ENCODE data around the gene EPB41L5. TPM values are rescaled to one million over a fixed set of nuclear protein-coding genes. Genes with fewer than 3 reads are reported as not detected.

Gene EPB41L5
- total RNA-seq, 1 experiment from 2014 or later: 34.9 TPM

- CTCF ChIA-PET: no interaction called here
Observed at GRCh38 chr2:120148669-120149068, 135.8 kb downstream of the EPB41L5 start.

More at GRCh38 chr2:120148669-120149068, 135.8 kb downstream of the EPB41L5 start:
- DNase-seq (ENCODE audit: low spot score) (no peak), ATAC-seq (no peak)
- no peaks in the 10 kb centered on the region for H3K4me1 Mint-ChIP-seq
- peaks cover 53% of the 10 kb centered on the region for H3K36me3 Mint-ChIP-seq
- TF ChIP-seq MAX (CRISPR knock-in tag; IDR thresholded peaks at IDR 0.05): no peak
- TF ChIP-seq, protein P1, sequence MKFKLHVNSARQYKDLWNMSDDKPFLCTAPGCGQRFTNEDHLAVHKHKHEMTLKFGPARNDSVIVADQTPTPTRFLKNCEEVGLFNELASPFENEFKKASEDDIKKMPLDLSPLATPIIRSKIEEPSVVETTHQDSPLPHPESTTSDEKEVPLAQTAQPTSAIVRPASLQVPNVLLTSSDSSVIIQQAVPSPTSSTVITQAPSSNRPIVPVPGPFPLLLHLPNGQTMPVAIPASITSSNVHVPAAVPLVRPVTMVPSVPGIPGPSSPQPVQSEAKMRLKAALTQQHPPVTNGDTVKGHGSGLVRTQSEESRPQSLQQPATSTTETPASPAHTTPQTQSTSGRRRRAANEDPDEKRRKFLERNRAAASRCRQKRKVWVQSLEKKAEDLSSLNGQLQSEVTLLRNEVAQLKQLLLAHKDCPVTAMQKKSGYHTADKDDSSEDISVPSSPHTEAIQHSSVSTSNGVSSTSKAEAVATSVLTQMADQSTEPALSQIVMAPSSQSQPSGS (CRISPR knock-in tag; IDR thresholded peaks at IDR 0.05; ENCODE audit: borderline replicate concordance, low read depth): no peak
- no peak for TF ChIP-seq NFE2L1 (CRISPR knock-in tag; IDR thresholded peaks at IDR 0.05)
- TF ChIP-seq ELF4 (CRISPR knock-in tag; IDR thresholded peaks at IDR 0.05; ENCODE audit: low read depth): no peak
- TF ChIP-seq, protein P2, sequence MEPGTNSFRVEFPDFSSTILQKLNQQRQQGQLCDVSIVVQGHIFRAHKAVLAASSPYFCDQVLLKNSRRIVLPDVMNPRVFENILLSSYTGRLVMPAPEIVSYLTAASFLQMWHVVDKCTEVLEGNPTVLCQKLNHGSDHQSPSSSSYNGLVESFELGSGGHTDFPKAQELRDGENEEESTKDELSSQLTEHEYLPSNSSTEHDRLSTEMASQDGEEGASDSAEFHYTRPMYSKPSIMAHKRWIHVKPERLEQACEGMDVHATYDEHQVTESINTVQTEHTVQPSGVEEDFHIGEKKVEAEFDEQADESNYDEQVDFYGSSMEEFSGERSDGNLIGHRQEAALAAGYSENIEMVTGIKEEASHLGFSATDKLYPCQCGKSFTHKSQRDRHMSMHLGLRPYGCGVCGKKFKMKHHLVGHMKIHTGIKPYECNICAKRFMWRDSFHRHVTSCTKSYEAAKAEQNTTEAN (CRISPR knock-in tag; IDR thresholded peaks at IDR 0.05): no peak
- TF ChIP-seq E2F4 (CRISPR knock-in tag; IDR thresholded peaks at IDR 0.05; ENCODE audit: borderline replicate concordance, low read depth): no peak
- TF ChIP-seq PRDM15 (CRISPR knock-in tag; IDR thresholded peaks at IDR 0.05): no peak
- no peak for TF ChIP-seq FOXP1 (CRISPR knock-in tag; IDR thresholded peaks at IDR 0.05; ENCODE audit: borderline replicate concordance)
- TF ChIP-seq, protein P3, sequence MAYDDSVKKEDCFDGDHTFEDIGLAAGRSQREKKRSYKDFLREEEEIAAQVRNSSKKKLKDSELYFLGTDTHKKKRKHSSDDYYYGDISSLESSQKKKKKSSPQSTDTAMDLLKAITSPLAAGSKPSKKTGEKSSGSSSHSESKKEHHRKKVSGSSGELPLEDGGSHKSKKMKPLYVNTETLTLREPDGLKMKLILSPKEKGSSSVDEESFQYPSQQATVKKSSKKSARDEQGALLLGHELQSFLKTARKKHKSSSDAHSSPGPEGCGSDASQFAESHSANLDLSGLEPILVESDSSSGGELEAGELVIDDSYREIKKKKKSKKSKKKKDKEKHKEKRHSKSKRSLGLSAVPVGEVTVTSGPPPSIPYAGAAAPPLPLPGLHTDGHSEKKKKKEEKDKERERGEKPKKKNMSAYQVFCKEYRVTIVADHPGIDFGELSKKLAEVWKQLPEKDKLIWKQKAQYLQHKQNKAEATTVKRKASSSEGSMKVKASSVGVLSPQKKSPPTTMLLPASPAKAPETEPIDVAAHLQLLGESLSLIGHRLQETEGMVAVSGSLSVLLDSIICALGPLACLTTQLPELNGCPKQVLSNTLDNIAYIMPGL (CRISPR knock-in tag; IDR thresholded peaks at IDR 0.05): no peak
- TF ChIP-seq, protein P4, sequence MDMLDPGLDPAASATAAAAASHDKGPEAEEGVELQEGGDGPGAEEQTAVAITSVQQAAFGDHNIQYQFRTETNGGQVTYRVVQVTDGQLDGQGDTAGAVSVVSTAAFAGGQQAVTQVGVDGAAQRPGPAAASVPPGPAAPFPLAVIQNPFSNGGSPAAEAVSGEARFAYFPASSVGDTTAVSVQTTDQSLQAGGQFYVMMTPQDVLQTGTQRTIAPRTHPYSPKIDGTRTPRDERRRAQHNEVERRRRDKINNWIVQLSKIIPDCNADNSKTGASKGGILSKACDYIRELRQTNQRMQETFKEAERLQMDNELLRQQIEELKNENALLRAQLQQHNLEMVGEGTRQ (CRISPR knock-in tag; IDR thresholded peaks at IDR 0.05): no peak
- TF ChIP-seq USF1 (CRISPR knock-in tag; IDR thresholded peaks at IDR 0.05): no peak
- POLR2A ChIA-PET: no interaction called here
- H3K27ac Mint-ChIP-seq: no peak overlapping the region
- peaks cover 42% of the 10 kb centered on the region for H3K9me3 Mint-ChIP-seq
- H3K4me3 Mint-ChIP-seq: no peak overlapping the region
- no peaks in the 10 kb centered on the region for H3K27me3 Mint-ChIP-seq (ENCODE audit: low read depth)
